Activated CD8-positive, alpha-beta T cell treated with anti-CD3 and anti-CD28 coated beads for 36 hours (primary cell): ENCODE measurements around the gene PTPA. TPM values are rescaled to one million over a fixed set of nuclear protein-coding genes. Genes with fewer than 3 reads are reported as not detected.
A peak's percentile ranks its signal among the peaks of the same experiment; 100 is the strongest.

ENCODE experiments used
- ATAC-seq: fragments of 200-7000 bp; cut with Tn5 transposase; one replicate; pipeline ENCODE4 v1.10.0; 2021; ENCODE audit warnings: mild to moderate bottlenecking, moderate library complexity
- CTCF ChIA-PET: fragments of 350-600 bp; sonication (Branson Sonifier 250); formaldehyde crosslinking; loops from one replicate; lab custom pipeline; 2021; ENCODE audit warnings: antibody characterized with exemption; lab: Charles Lee
- POLR2A ChIA-PET: fragments of 350-600 bp; sonication (Branson Sonifier 250); formaldehyde crosslinking; loops from one replicate; lab custom pipeline; 2021; ENCODE audit warnings: antibody characterized with exemption; lab: Charles Lee
- DNase-seq: peaks from one replicate; pipeline ENCODE4 v3.0.0-alpha.2; 2020
- H3K27ac Mint-ChIP-seq: one replicate; pipeline ENCODE4 v1.8.0; 2021; ENCODE audit warnings: mild to moderate bottlenecking, mixed read lengths
- H3K27me3 Mint-ChIP-seq: one replicate; pipeline ENCODE4 v1.8.0; 2021; ENCODE audit warnings: mixed read lengths
- H3K36me3 Mint-ChIP-seq: one replicate; pipeline ENCODE4 v1.8.0; 2021; ENCODE audit warnings: low read depth, mixed read lengths
- H3K4me1 Mint-ChIP-seq: one replicate; pipeline ENCODE4 v1.8.0; 2021; ENCODE audit warnings: low read depth, mixed read lengths
- H3K4me3 Mint-ChIP-seq: one replicate; pipeline ENCODE4 v1.8.0; 2021; ENCODE audit warnings: mild to moderate bottlenecking, moderate library complexity, mixed read lengths
- H3K9me3 Mint-ChIP-seq: one replicate; pipeline ENCODE4 v1.8.0; 2021; ENCODE audit warnings: mixed read lengths
- intact Hi-C: fragments of 100-400 bp; cut with micrococcal nuclease; formaldehyde crosslinking; loops from one replicate; pipeline ENCODE4 v1.10.0; 2022
- total RNA-seq, 2 experiments: library from RNA; stranded (reverse); gene quantifications; one replicate each; pipeline ENCODE4 v1.2.3, GENCODE V29; 2021
- TF ChIP-seq, protein P1 (sequence below): fragments of 200-600 bp; IDR thresholded peaks from one replicate; pipeline ENCODE4 v1.8.0; 2022; ENCODE audit warnings: antibody characterized with exemption, mild to moderate bottlenecking

The PTPA gene
- total RNA-seq: 10 to 100 TPM; 95.3 to 98.5 TPM

DNA sequence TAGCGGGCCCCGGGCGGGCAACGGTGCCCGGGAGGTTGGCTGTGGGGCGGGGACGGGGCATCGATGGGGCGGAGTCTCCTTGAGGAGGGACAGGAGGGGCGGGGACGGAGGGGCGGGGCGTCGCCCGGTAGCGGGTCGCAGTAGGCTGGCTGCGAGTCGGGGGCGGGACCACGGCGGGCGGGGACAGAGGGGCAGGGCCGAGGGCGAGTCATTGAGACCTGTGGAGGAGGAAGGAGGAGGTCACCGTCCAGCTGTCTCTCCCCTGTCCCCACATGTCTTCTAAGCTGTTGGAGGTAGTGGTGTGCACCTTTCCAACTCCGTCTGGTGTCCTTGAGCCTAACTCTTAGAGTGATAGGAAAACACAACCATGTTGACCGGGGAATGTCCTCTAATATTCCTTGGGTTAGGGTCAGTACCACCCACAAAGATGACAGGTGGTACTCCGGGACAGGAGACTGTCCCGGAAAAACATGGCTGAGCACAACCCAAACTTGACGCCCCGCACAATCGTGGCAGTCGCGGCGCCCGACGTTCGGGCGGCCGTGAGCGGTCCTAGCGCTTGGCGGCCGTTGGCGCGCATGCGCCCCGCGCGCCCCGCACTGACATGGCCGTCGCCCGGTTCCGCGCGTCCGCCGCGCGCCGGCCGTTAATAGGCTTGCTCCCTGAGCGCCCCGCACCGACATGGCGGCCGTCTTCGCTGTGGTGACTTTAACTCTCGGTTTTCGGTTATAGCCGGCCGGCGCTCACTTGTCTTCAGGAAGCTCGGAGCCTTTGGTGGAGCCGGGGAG lies at the start of gene PTPA, which contains the start of gene CRAT:
Gene PTPA, plus strand, starts transcription at position 676 of the 788 bp plus-strand sequence. CDS start 186 bp downstream, outside the sequence.
Gene CRAT, minus strand, starts transcription at position 54 of the 788 bp plus-strand sequence. CDS start 284 bp downstream, outside the sequence.
- intact Hi-C loops: no loop called here
- TF ChIP-seq, protein P1, sequence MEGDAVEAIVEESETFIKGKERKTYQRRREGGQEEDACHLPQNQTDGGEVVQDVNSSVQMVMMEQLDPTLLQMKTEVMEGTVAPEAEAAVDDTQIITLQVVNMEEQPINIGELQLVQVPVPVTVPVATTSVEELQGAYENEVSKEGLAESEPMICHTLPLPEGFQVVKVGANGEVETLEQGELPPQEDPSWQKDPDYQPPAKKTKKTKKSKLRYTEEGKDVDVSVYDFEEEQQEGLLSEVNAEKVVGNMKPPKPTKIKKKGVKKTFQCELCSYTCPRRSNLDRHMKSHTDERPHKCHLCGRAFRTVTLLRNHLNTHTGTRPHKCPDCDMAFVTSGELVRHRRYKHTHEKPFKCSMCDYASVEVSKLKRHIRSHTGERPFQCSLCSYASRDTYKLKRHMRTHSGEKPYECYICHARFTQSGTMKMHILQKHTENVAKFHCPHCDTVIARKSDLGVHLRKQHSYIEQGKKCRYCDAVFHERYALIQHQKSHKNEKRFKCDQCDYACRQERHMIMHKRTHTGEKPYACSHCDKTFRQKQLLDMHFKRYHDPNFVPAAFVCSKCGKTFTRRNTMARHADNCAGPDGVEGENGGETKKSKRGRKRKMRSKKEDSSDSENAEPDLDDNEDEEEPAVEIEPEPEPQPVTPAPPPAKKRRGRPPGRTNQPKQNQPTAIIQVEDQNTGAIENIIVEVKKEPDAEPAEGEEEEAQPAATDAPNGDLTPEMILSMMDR: no peak
- DNase-seq (peak; percentile 98), ATAC-seq (peak; percentile 91)
- Mint-ChIP-seq H3K9me3 (no peaks in the 10 kb centered on the region), H3K36me3 (peaks cover 4% of the 10 kb centered on the region), H3K27ac (peak within 1 kb of the TSS; percentile 96), H3K27me3 (no peaks in the 10 kb centered on the region), H3K4me1 (peaks cover 29% of the 10 kb centered on the region), H3K4me3 (peak within 1 kb of the TSS; percentile 87)
- ChIA-PET POLR2A (interaction anchor here (0.7 to 2.0 kb wide), 9 partner anchors 12 to 473 kb away, joined by 3 to 6 read pairs (median 4); partner anchors contain the start of gene ENDOG), CTCF (interaction anchor here (1.0 to 4.9 kb wide), 2 partner anchors 20 to 32 kb away, joined by 4 to 40 read pairs; no protein-coding TSS in a partner anchor)

DNA sequence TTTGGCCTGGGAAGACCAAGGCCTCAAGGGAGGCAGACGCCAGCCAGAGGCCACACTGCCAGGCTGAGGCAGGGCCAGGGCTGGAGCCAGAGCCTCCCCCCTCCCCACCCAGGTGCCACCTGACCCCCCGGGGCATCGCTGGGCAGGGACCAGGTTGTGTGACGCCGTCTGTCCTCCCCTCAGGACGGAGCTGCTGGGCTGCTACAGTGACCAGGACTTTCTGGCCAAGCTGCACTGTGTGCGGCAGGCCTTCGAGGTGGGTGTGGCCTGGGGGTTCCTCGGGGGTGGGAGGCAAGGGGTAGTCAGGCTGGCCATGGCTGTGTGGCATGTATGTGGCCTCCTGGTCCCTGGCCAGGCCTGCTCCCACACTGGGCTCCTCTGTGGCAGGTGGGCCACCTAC lies 48.2 kb upstream of the PTPA start:
- no peak for ATAC-seq
- Mint-ChIP-seq H3K4me1 (peaks cover under 1% of the 10 kb centered on the region), H3K9me3 (no peaks in the 10 kb centered on the region), H3K36me3 (peaks cover 16% of the 10 kb centered on the region), H3K27me3 (no peaks in the 10 kb centered on the region), H3K4me3 (no peak overlapping the region), H3K27ac (no peak overlapping the region)
- DNase-seq: no peak
- TF ChIP-seq, protein P1: no peak
- POLR2A ChIA-PET: no interaction called here
- intact Hi-C loops: no loop called here
- CTCF ChIA-PET: no interaction called here

DNA sequence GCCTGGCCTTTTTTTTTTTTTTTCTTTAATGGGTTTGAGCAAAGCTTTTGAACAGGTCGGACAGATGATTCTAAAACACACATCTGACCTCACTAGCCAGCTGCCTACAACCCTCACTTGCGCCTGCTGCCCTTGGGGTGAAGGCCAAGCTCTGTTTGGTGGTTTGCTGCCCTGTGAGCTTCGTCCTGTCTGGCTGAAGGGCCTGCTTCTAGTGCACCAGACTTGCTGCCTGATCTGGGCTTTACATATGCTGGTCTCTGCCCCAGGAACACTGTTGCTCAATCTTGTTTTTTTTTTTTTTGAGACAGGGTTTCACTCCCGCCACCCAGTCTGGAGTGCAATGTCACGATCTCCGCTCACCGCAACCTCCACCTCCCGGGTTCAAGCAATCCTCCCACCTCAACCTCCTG lies 46.7 kb upstream of the PTPA start:
- no peak overlapping the region for H3K4me3 Mint-ChIP-seq
- CTCF ChIA-PET: no interaction called here
- POLR2A ChIA-PET: interaction anchor here (2.3 kb wide), 1 partner anchor 17 kb away, joined by 6 read pairs; no protein-coding TSS in a partner anchor
- H3K27me3 Mint-ChIP-seq: no peaks in the 10 kb centered on the region
- H3K36me3 Mint-ChIP-seq: peaks cover 21% of the 10 kb centered on the region
- no peak overlapping the region for H3K27ac Mint-ChIP-seq
- no peaks in the 10 kb centered on the region for H3K9me3 Mint-ChIP-seq
- intact Hi-C loops: no loop called here
- TF ChIP-seq, protein P1: no peak
- no peak for DNase-seq
- peaks cover 14% of the 10 kb centered on the region for H3K4me1 Mint-ChIP-seq
- ATAC-seq: no peak

DNA sequence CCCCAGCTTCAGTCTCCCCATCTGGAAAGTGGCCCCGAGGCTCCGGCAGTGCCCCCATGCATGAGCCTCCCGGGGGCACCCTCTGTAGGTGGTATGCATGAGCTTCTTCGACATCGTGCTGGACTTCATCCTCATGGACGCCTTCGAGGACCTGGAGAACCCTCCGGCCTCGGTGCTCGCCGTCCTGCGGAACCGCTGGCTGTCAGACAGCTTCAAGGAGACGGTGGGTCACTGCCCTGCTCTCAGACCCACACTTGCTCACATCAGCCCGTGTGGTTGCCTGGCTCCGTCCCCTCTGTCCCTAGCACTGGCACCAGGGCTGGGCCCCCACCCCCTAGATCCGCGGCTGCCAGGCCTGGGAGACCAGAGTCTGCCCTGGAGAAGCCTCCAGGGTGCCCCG lies 43.1 kb upstream of the PTPA start:
- DNase-seq (no peak), ATAC-seq (no peak)
- Mint-ChIP-seq H3K9me3 (no peaks in the 10 kb centered on the region), H3K27me3 (no peaks in the 10 kb centered on the region), H3K27ac (peak overlapping the region; percentile 85), H3K4me3 (peak overlapping the region; percentile 62), H3K4me1 (peaks cover 37% of the 10 kb centered on the region), H3K36me3 (peaks cover 19% of the 10 kb centered on the region)
- TF ChIP-seq, protein P1: no peak
- intact Hi-C loops: no loop called here
- CTCF ChIA-PET: interaction anchor here (1.1 to 1.8 kb wide), 3 partner anchors 12 to 40 kb away, joined by 3 to 6 read pairs (median 5); partner anchors contain the start of genes DOLPP1 and SH3GLB2
- POLR2A ChIA-PET: interaction anchor here (0.8 to 1.3 kb wide), 4 partner anchors 12 to 572 kb away, joined by 3 to 5 read pairs (median 4); partner anchors contain the start of gene PTPA
